ENCODE measurements around the gene CRYAA.
"Not testable (repeated sequence)": the region's sequence is repeated elsewhere in the genome, so short reads cannot be mapped to it uniquely, and the experiment has no call there.

The CRYAA gene

DNA sequence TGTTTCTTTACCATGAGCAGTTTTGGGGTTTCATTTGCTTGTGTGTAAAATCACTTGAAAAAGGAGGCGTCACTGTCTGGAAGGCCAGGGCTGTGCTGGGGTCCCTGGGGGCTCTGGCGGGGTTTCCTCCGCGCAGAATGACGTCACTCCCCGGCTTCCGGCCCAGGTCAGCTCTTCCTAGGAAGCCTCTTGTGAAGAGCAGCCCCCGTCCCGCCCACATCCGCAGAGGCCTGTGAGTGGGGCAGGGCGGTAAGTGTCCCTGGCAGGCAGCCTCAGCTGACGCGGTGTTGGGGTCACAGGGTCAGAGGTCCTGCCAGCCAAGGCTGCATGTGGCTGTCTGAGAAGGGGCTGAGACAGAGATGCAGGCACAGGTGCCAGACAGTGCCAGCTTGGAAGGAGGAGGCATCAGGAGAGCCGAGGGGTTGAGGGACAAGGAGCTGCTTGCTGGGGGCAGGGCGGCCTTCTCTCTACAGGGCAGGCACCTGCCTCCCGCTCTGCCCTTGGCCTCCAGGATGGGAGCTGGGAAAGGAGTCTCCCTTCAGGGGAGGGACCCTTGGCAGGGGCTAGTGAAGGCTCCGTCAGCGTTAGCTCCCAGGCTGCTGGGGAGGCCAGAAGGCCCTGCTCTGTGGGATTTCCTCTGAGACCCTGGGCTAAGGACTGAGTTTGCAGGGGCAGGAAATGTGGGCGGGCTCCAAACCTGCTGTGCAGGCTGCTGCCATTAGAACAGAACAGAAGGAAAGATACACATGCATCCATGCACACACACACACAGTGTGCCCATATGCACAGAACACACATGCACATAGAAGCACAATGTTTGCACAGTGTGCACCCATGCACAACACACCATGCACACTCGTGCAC lies 8.5 kb downstream of the CRYAA start:
- DNase-seq (ENCODE audit: low read depth): not testable (repeated sequence)

DNA sequence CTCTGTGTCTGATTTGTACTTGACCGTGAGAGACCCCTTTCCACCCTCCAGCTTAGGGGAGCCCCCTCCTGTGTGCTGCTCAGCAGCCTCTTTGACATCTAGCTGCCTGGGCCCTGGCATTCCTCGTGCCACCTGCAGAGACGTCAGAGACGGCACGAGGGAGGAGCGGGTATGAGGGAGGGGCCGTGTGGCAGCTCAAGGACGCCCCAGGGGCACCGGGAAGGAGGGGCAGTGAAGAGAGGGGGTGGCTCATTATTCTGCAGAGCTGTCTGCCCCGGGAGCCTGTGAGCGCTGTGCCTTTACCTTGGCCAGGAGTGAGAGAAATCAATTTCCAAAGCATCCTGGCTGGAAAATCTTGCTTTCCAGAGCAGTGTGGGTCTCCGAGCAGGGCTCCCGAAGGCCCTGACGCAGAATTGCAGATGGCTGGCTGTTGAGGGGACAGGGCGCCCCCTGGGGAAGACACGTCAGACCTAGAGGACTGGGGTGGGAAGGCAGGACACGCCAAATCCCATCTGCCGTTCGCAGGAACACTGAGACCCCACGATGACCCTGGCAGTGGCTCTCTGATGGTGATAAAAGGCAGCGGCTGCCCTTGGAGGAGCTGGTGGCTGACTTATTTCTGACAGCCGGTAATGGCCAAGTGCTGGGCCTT lies 9.5 kb downstream of the CRYAA start:
- DNase-seq (ENCODE audit: low read depth): not testable (repeated sequence)

DNA sequence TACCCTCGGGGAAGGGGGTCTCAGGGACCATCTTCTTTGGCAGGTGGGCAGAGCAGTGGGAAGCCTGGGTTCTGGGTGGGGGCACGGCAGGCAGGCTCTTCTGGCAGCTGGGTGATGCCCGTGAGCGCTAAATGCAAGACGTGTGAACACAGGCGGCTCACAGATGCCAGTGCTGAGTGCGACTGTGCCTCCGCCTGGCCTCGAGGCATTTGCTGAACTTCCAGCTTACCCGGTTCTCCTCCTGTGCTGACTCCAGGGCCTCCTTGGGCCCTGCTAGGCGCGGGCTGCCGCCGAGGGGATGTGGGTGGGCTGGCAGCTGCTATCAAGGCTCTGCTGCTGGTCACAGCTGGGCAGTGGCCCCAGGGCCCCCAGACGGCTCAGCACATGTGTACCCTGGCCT lies 12.2 kb downstream of the CRYAA start:
- DNase-seq (ENCODE audit: low read depth): not testable (repeated sequence)

DNA sequence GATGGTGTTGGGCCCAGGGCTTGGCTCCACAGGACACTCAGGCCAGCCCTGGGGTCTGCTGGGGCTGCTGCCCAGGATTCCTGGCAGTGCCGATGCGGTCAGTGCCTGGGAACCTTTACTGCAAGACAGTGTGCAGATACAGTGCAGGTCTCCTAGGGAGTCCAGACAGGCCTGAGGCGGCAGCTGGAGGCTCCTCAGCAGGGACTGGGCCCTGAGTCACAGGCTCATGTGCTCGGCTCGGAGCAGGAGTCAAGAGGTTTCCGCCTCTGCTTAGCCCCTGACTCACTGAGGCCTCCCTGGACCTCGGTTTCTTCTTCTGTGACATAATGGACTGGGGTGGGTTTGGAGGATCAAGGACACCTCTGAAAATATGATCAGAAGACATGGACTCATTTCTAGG lies 18.5 kb downstream of the CRYAA start:
- not testable (repeated sequence) for DNase-seq (ENCODE audit: low read depth)

DNA sequence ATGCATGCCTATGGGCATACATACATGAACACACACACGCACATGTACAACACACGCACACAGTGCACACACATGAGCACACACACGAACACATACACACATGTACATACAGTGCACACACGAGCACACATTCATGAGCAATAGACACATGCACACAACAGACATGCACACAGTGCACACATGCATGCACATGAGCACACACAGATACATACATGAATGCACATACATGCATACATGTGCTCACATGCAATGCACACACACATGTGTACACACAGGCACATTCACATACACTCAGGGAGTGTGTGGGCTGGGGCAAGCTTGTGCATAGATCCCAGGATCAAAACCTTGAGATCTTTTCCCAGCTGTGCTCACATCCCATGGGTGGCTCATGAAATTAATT lies 18.9 kb downstream of the CRYAA start:
- DNase-seq (ENCODE audit: low read depth): no peak

DNA sequence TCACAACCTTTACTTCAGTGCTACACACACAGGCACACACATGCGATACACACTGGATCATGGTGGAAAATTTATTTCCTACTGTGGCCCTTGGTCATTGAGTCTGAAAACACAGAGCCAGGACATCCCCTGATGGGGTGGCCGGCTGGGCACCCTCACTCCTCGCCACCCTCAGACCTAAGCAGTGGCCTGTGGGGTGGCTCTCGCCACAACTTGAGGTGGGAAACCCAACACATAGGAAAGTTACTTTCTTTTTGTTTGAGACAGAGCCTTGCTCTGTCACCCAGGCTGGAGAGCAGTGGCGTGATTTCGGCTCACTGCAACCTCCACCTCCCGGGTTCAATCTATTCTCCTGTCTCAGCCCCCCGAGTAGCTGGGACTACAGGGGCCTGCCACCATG lies 19.4 kb downstream of the CRYAA start:
- no peak for DNase-seq (ENCODE audit: low read depth)

DNA sequence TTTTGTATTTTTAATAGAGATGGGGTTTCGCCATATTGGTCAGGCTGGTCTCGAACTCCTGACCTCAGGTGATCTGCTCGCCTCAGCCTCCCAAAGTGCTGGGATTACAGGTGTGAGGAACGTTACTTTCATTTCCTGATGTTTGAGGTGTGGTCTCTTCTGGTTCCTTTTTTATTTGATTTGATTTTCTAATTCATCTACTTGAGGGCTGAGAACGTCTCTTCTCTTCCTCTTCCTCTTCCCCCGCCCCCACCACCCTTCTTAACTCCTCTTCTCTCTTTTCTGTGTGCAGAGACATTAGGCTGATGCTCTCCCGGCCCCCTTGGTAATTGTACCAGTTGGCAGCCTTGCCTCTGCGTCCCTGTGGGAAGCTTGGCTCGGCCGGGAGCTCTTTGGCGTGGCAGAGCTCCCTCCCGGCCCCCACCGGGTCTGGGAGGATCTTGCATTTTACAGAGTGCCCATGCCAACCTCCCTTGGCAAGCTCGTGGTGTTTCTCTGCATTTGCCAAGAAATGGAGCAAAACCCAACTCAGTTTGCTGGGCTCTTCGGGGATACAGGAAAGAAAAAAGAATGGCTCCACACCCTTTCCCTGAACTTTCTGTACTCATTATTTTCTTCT lies 19.9 kb downstream of the CRYAA start:
- no peak for DNase-seq (ENCODE audit: low read depth)

DNA sequence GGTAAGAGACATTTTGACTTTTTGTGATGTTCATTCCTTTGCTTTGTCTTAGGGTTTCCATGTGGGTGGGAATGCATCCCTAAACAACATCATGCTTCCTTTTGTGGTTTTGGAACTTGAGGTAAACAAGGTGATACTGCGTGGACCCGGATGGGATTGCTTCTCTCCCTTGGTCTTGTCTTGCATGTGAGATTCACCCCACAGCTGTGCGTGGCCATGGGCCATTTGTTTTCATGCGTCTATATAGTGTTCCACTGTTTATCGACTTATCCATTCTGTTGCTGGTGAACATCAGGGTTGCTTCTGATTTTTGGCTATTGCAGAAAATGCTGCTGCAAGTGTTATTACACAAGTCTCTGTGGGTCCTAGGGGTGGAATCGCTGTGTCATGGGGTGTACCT lies 21.1 kb downstream of the CRYAA start:
- no peak for DNase-seq (ENCODE audit: low read depth)

DNA sequence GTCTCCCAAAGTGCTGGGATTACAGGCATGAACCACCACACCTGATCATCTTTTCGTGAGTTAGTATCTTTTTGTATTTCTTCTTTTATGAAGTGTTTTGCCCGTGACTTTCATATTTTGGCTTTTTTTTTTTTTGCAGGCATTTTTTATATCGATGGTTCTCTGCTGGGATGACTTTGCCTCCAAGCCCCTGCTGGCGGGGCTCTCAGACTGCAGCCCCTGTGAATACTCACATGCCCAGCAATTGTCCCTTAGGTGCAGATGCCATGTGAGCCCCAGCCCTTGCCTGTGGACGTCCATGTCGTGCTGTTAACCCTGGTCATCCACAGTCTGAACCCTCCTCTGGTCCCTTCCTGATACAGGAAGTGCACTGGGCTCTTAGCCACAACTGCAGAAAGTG lies 21.7 kb downstream of the CRYAA start:
- DNase-seq (ENCODE audit: low read depth): no peak

DNA sequence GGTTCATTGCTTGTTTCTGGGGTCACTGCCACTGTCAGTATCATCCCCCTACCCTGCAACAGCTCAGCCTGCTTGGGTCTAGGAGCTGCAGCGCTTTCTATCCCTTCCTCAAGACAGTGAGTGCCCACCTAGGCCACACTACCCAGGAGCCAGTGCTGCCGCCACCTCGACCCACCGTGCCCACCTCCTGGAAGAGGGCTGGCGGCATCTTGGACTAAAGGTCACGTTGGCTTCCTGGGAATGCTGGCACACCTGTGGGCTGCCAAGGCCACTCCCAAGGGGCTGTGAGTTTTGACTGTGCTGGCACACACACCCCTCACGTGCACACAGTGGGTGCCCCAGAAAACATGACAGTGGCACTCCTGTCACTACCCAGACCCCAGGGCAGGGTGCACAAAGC lies 22.1 kb downstream of the CRYAA start:
- DNase-seq (ENCODE audit: low read depth): no peak

DNA sequence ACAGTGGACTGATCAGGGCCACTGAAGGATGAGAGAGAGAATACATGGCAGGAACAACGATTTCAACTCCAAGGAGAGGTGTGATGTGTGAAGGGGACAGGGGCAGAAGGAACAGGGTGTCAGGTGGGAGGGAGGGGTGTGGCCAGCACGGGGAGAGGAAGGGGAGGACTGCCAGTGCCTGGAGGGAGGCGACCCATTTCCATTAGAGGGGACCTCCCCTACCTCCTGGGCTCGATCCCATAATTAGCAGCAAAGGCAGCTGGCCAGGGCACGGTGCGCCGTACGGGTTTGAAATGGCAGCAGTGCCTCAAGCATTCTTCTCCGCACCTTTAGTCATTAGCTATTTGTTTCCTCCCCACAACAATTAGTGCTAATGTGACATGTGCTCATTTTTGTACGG lies 22.7 kb downstream of the CRYAA start:
- DNase-seq (ENCODE audit: low read depth): no peak

DNA sequence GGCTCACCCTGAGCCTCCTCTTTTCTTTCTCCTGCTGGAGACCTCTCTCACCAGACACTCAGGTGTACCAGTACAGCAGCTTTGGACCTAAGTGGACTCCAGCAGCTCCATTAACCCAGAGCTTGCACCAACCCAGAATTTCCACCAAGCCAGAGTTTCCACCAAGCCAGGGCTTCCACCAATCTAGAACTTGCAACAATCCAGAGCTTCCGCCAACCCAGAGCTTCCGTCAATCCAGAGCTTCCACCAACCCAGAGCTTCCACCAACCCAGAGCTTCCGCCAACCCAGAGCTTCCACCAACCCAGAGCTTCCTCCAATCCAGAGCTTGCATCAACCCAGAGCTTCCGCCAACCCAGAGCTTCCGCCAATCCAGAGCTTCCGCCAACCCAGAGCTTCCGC lies 23.2 kb downstream of the CRYAA start:
- no peak for DNase-seq (ENCODE audit: low read depth)

DNA sequence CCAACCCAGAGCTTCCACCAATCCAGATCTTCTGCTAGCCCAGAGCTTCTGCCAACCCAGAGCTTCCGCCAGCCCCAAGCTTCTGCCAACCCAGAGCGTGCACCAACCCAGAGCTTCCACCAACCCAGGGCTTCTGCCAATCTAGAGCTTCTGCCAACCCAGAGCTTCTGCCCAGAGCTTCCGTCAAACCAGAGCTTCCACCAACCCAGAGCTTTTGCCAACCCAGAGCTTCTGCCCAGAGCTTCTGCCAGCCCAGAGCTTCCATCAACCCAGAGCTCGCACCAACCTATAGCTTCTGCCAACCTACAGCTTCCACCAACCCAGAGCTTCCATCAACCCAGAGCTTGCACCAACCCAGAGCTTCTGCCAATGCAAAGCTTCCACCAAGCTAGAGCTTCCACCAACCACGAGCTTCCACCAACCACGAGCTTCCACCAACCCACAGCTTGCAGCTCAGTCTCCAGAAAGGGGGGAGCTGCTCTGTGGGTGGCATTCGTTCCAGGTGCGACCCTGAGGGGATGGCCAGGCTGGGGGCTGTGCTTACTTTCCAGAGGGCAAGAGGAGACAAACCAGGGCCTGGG lies 23.8 kb downstream of the CRYAA start:
- no peak for DNase-seq (ENCODE audit: low read depth)

DNA sequence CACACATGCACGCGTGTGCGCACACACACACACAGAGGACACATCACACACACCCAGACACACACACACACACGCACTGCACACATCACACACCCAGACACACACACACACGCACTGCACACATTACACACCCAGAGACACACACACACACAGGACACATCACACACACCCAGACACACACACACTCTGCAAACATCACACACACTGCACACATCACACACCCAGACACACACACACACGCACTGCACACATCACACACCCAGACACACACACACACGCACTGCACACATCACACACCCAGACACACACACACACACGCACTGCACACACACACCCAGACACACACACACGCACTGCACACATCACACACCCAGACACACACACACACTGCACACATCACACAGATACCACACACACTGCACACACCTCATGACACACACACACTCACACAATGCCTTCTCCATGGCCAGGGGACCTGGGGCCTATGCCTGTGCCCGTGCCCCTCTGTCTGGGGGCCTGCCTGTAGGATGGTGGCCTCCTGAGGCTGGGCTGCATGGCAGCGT lies 24.4 kb downstream of the CRYAA start:
- DNase-seq (ENCODE audit: low read depth): no peak

DNA sequence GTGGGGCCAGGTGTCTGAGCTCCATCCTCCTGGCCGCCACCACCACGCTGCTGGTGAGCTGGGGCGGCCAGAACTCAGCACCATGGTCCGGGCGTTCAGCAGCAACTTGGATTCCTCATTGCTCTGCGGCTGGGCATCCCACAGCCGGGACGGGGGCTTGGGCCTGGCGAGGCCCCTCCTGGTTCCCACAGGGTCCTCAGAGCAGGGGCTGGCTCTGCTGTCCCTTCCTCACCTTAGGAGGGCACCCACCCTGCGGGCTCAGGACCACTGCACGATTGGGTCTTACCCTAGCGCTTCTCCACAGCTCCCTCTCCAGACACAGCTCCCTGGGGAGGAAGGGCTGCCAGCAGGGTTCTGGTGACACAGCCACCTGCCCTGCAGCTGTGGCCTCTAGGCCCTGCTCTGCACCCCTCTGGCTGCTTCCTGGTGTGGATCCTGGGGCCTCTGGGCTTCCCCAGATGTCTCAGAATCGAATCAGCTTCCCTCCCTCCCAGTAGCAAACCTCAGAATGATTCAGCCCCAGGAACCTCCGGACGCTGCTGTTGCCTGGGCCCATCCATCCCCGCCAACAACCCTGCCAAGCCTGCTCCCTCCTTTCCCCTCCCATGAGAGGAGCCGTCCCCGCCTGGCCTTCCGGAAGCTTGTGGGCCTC lies 25.0 kb downstream of the CRYAA start:
- DNase-seq (ENCODE audit: low read depth): no peak

DNA sequence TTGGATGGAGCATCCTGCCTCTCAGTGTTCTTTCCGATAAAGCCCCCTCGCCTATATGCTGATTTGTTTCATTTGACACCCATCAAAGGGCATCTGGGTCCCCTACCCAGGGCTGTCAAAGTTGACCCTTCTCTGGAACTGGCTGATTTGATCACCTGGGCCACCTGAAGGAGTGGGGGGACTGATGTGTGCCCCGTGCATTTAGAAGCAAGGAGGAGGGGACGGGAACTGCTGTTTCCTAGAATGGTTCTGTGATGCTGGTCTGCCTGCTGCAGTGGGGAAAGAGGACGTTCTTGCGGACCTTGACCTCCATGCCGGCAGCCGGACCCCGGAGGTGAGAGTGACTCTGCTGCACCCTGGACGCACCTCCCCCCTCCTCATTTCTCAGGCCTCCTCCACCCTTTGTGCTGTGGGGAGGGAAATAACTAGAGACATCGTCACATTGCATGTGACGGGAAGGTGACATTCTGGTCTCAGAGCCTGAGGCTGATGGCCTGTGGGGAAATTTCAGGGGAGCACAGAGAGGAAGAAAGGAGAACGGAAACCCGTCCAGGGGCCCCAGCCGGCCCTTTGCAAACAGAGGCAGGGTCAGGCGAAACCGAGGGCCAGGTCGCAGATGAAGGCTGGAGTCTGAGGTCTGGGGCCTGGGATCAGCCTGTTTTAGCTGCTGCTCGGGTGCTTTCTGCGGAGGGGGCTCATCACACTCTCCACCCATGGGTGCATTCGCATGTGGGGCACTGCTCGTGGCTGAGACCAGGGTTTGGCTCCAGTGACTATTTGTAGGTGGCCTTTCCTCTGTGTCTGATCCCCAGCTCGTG lies 25.7 kb downstream of the CRYAA start:
- no peak for DNase-seq (ENCODE audit: low read depth)

DNA sequence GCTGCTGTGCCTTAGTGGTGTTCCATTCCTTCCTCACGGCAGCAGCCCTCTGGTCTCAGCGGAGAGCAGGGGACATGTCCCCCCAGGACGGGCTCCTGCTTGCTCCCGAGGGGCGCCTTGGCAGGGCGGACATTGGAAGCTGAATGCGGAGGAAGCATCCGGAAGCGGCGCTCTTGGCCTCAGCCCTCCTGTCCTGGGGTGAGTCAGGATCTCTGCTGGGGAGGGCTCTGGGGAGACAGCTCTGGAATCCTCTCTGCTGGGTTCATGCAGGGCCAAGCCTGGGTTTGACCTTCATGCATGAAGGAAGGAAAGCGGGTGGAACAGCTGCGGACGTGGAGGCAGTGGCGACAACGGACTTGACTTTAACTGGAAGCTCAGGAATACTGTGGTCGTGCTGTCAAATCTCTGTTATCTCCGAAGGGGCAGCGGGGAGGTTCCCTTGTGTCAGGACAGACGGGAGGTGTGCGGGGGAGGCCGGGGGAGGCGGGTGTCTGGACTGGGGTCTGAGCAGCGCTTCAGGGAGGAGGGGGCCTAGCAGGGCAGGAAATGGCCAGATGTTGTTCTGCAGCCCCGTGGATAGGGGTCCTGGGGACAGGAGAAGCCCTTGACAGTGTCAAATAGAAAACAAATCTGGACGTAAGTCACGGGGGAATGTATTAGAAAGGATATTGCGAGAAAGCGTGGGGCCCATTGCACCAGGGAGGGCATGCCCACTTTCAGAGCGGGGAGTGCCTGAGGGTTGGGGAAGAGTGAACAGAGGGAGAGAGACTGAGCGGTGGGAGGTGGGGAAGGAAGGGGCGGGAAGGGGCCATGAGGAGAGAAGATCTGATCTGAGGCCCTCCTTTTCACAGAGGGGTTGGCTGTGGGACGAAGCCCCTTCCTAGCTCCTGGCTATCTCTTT lies 26.6 kb downstream of the CRYAA start:
- no peak for DNase-seq (ENCODE audit: low read depth)

DNA sequence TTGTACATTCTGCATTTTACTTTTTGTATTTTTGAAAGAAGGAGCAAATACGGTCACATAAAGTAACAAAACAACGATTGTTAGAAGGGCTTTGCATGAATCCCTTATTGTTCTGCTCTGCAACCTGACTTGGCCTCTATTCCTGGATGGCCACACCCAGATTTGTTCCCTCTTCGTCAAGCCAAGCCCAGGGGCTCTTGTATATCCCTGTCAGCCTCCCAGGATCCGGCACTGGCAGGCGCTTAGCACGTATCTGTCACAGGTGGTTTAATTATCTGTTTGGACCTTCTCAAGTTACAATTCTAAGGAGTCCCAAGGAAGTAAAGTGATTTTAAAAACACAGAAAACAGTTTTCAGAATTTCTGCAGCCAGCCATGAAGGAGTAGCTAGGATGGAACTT lies 28.0 kb downstream of the CRYAA start:
- DNase-seq (ENCODE audit: low read depth): no peak

DNA sequence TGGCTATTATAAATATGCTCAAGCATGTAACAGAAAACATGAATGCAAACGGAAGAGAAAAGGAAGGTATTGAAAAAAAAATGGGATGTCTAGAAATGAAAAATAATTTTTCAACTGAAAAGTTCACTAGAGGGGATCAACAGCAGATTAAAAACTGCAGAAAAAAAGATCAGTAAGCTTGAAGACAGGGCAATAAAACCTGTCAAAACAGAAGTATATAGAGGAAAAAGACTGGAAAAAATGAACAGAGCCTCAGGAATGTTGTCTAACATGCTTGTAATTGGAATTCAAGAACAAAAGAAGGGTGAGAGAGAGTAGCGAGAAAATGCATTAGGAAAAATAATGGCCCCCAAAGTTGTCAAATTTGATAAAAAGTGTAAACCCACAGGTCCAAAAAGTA lies 29.6 kb downstream of the CRYAA start:
- no peak for DNase-seq (ENCODE audit: low read depth)

DNA sequence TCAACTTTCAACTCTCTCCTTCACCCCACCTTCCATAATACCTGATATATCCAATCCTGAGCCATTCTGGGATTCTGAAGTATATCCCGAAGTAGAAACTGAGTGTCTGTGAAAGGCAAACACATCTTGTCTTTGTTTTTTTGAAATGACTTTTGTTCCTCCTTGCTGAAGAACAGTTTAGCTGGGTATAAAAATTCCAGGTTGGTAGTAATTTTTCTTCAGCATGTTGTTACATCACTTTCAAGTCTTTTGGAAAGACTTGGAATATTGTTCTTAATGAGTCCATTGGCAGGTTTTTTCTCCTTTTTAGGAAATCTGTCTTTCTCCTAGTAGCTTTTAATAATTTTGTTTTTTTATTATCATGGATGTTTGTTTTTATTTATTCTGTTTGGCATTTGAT lies 32.7 kb downstream of the CRYAA start:
- no peak for DNase-seq (ENCODE audit: low read depth)
